K562 (cell line): Measurements from ENCODE around the gene SH3PXD2B. TPM values are rescaled to one million over a fixed set of nuclear protein-coding genes. Genes with fewer than 3 reads are reported as not detected.

Experiments used
- ATAC-seq: fragments of 200-7000 bp; cut with Tn5 transposase; 3 replicates; pipeline ENCODE4 v1.9.1; 2020; ENCODE audit warnings: moderate library complexity
- BruUV-seq: library from RNA; stranded (reverse); fragments of 400-500 nt; replicated peaks from 2 replicates; lab custom pipeline; 2021; lab: Mats Ljungman, UMichigan
- CTCF ChIA-PET: fragments of 300-600 bp; formaldehyde crosslinking; extraction: SDS; loops from one replicate; lab custom pipeline; 2021; ENCODE audit warnings: low intra/inter-chr PET ratio; lab: Yijun Ruan, JAX
- POLR2A ChIA-PET: fragments of 300-600, 350-650 bp; sonication (Branson Sonifier 250); formaldehyde crosslinking; extraction: SDS; loops from one replicate; lab custom pipeline; 2021; ENCODE audit warnings: antibody characterized with exemption, inconsistent platforms; lab: Yijun Ruan, JAX
- DNase-seq, 4 experiments: peaks; one replicate each; pipeline versions ENCODE4 v3.0.0 to v3.0.0-alpha.2; 2011 to 2018; ENCODE audit warnings: low spot score in 3 of 4, mixed read lengths in 3 of 4; ENCODE audit errors: extremely low read depth in 1 of 4
- FAIRE-seq: peaks from 2 replicates; lab custom pipeline; 2011; peaks lifted over from hg19 to GRCh38; lab: Jason Lieb, UNC
- H2AFZ ChIP-seq: 2 replicates; pipeline ENCODE4 v1.6.0; 2011; ENCODE audit warnings: low read depth, low read length, control low read depth, inconsistent platforms
- H3K27ac ChIP-seq: fragments of 200-600 bp; 3 replicates; pipeline ENCODE4 v1.8.0; 2011; ENCODE audit warnings: low read depth, mild to moderate bottlenecking, control low read depth, inconsistent platforms, low read length, moderate library complexity, mixed read lengths; ENCODE audit errors: extremely low read depth
- H3K27me3 ChIP-seq, 2 experiments: fragments of 300-600 bp in 1 of 2; 2 replicates in 1 of 2; 3 replicates in 1 of 2; pipeline versions ENCODE4 v1.6.0 to v1.8.0; 2011; ENCODE audit warnings: inconsistent platforms in 2 of 2, low read length in 2 of 2, mild to moderate bottlenecking in 1 of 2, mixed read lengths in 1 of 2, moderate library complexity in 1 of 2; ENCODE audit not compliant: control insufficient read depth in 2 of 2, insufficient read depth in 2 of 2
- H3K36me3 ChIP-seq: fragments of 300-600 bp; 3 replicates; pipeline ENCODE4 v1.8.0; 2011; ENCODE audit warnings: mild to moderate bottlenecking, low read length, inconsistent platforms; ENCODE audit not compliant: control insufficient read depth, insufficient read depth
- H3K4me1 ChIP-seq, 2 experiments: fragments of 200-600 bp in 1 of 2; replicated peaks in 1 of 2; 2 replicates in 1 of 2; 3 replicates in 1 of 2; pipeline versions ENCODE4 v1.5.1 to v1.8.0; 2011; ENCODE audit warnings: inconsistent platforms in 2 of 2, low read length in 2 of 2, mild to moderate bottlenecking in 1 of 2, mixed read lengths in 1 of 2, moderate library complexity in 1 of 2; ENCODE audit not compliant: control insufficient read depth in 2 of 2, insufficient read depth in 2 of 2
- H3K4me2 ChIP-seq: 2 replicates; pipeline ENCODE4 v1.6.1; 2011; ENCODE audit warnings: low read length, control low read depth, inconsistent platforms, mixed read lengths; ENCODE audit not compliant: insufficient read depth
- H3K4me3 ChIP-seq: fragments of 200-600 bp; sonication (generic), shearing (Covaris generic); 2 replicates; pipeline ENCODE4 v1.5.1; 2016; ENCODE audit warnings: control low read depth, inconsistent platforms
- H3K79me2 ChIP-seq: fragments of 200-600 bp; 3 replicates; pipeline ENCODE4 v1.8.0; 2011; ENCODE audit warnings: low read length, inconsistent platforms; ENCODE audit not compliant: control insufficient read depth, insufficient read depth
- H3K9ac ChIP-seq, 2 experiments: 2 replicates each; pipeline versions ENCODE4 v1.6.0 to v1.6.1; 2011; ENCODE audit warnings: low read depth in 2 of 2, low read length in 2 of 2, control low read depth in 1 of 2, inconsistent platforms in 1 of 2, mild to moderate bottlenecking in 1 of 2, mixed read lengths in 1 of 2; ENCODE audit not compliant: insufficient read depth in 1 of 2
- H3K9me1 ChIP-seq: one replicate; pipeline ENCODE4 v1.6.0; 2011; ENCODE audit warnings: inconsistent platforms, mild to moderate bottlenecking, low read length, moderate library complexity; ENCODE audit not compliant: control insufficient read depth, insufficient read depth
- H3K9me3 ChIP-seq: replicated peaks from 2 replicates; pipeline ENCODE4 v1.5.1; 2011; ENCODE audit warnings: low read depth, low read length, inconsistent platforms; ENCODE audit not compliant: control insufficient read depth, insufficient read depth
- H4K20me1 ChIP-seq: replicated peaks from 2 replicates; pipeline ENCODE4 v1.6.1; 2011; ENCODE audit warnings: low read length, inconsistent platforms, mixed read lengths; ENCODE audit not compliant: control insufficient read depth, insufficient read depth
- BRF2 ChIP-seq: IDR thresholded peaks from 3 replicates; pipeline ENCODE4 v1.6.1; 2011; ENCODE audit warnings: borderline replicate concordance, mild to moderate bottlenecking; ENCODE audit not compliant: insufficient read length, insufficient read depth
- CGGBP1 ChIP-seq: fragments of 250-450 bp; sonication (Bioruptor Pico); IDR thresholded peaks from 2 replicates; pipeline ENCODE4 v1.9.0; 2021; ENCODE audit warnings: mild to moderate bottlenecking
- FOXK2 ChIP-seq, 2 experiments: fragments of 450-650 bp; IDR thresholded peaks in 1 of 2; conservative IDR thresholded peaks in 1 of 2; 2 replicates each; pipeline ENCODE4 v1.6.1; 2016; ENCODE audit warnings: low read depth in 2 of 2, mild to moderate bottlenecking in 1 of 2
- FOXP1 ChIP-seq: sonication (generic); formaldehyde crosslinking; IDR thresholded peaks from 2 replicates; pipeline ENCODE4 v1.8.0; 2022; ENCODE audit warnings: mild to moderate bottlenecking, missing genetic modification reagents
- HSF4 ChIP-seq: fragments of 250-450 bp; sonication (Bioruptor Pico); IDR thresholded peaks from 2 replicates; pipeline ENCODE4 v2.1.2; 2022; ENCODE audit warnings: mild to moderate bottlenecking, moderate library complexity, borderline replicate concordance
- MXI1 ChIP-seq: IDR thresholded peaks from 2 replicates; pipeline ENCODE4 v1.6.1; 2011; ENCODE audit warnings: low read depth, mild to moderate bottlenecking, improper control_type of control experiment, low read length
- ZBTB40 ChIP-seq, 2 experiments: fragments of 450-650 bp in 1 of 2; sonication (generic) in 1 of 2; formaldehyde crosslinking in 1 of 2; IDR thresholded peaks; 2 replicates each; pipeline versions ENCODE4 v1.7.1 to v1.9.0; 2016 to 2022; ENCODE audit warnings: inconsistent platforms in 1 of 2, mild to moderate bottlenecking in 1 of 2, missing genetic modification reagents in 1 of 2
- ZNF764 ChIP-seq: fragments of 250-450 bp; sonication (Bioruptor Pico); IDR thresholded peaks from 2 replicates; pipeline ENCODE4 v1.4.0; 2020; ENCODE audit warnings: low read depth, mild to moderate bottlenecking, moderate library complexity
- WGBS: fragments of 100-300 bp; shearing (Covaris generic); methylation state at CpG from one replicate; pipeline ENCODE4 v1.1.6; 2016; ENCODE audit warnings: low coverage, mixed read lengths; ENCODE audit not compliant: insufficient coverage; ENCODE audit errors: missing lambda C conversion rate; 5-methylcytosine and 5-hydroxymethylcytosine counted together
- in situ Hi-C: fragments of 300-500 bp; cut with MboI; formaldehyde crosslinking; loops from 4 replicates; pipeline ENCODE4 v1.15.0; 2018; ENCODE audit warnings: inconsistent platforms, mixed read lengths
- intact Hi-C: fragments of 100-400 bp; cut with micrococcal nuclease; formaldehyde crosslinking; loops from 2 replicates; pipeline ENCODE4 v1.14.2; 2022
- polyA plus RNA-seq, 8 experiments: library from polyadenylated mRNA; depleted of rRNA in 4 of 8; stranded (reverse) in 5 of 8; unstranded in 3 of 8; fragments of >200 nt; fragmentation: Nextera tagmentation in 2 of 8; fragmentation: Illumina TruSeq in 1 of 8; extraction: Ambion mirVana in 2 of 8; extraction: Trizol in 1 of 8; gene quantifications; 2 replicates each; pipeline versions ENCODE4 v1.2.1 to v1.2.3, GENCODE V29; 2011 to 2014; ENCODE audit warnings: inconsistent platforms in 1 of 8, missing spikeins in 1 of 8
- total RNA-seq, 7 experiments: library from RNA; depleted of rRNA in 6 of 7; stranded (reverse); fragments of >200 nt in 6 of 7; fragmentation: Illumina TruSeq in 2 of 7; extraction: Trizol in 2 of 7; gene quantifications; 2 replicates each; pipeline versions ENCODE4 v1.2.1 to v1.2.3, GENCODE V29; 2011 to 2021; ENCODE audit warnings: low replicate concordance in 1 of 7

Gene SH3PXD2B
- total and polyA plus RNA-seq, 9 of the 15 experiments (the other 6 are each of a cell fraction or from before 2014, with no cell fraction given) = 0.04 to 0.66 (median 0.19) TPM

- in situ Hi-C loops = no loop called here
- Histone ChIP-seq H3K36me3 (no peaks in the 10 kb centered on the region), H3K9me1 (no peaks in the 10 kb centered on the region), H3K9me3 (0 out of 2 replicates have a peak, but pooled peaks cover 3% of the 10 kb centered on the region), H3K79me2 (no peaks in the 10 kb centered on the region), H4K20me1 (peaks cover 6% of the 10 kb centered on the region; the same call in 1 of the 2 replicates), H2AFZ (no peak overlapping the region), H3K27me3 (peaks cover 0 to 13% of the 10 kb centered on the region in 2 experiments; a peak in 2 of 5 replicates), H3K9ac (no peak overlapping the region), H3K4me2 (no peak overlapping the region), H3K4me3 (no peak overlapping the region), H3K4me1 (no peaks in the 10 kb centered on the region), H3K27ac (no peak overlapping the region)
- ChIA-PET CTCF (no interaction called here), POLR2A (no interaction called here)
- no TSS peak for BruUV-seq
- no peak for DNase-seq
- no peak for ATAC-seq
- intact Hi-C loops = loop anchor here (5.0 kb wide), 1 partner anchor 266 kb away; no protein-coding TSS in a partner anchor
- WGBS = 4% methylated on average over 6 of the region's 6 CpGs
- FAIRE-seq = no peak
- TF ChIP-seq MXI1 (no peak), FOXK2 (conservative IDR thresholded peaks at IDR 0.05 in 1 of 2, IDR thresholded peaks at IDR 0.05 in 1 of 2; ENCODE audit: low read depth in 2 of 2) (no peak), CGGBP1 (CRISPR knock-in tag) (no peak), FOXP1 (CRISPR knock-in tag) (no peak), BRF2 (no peak), HSF4 (CRISPR knock-in tag) (no peak), ZNF764 (CRISPR knock-in tag) (no peak), ZBTB40 (IDR thresholded peaks at IDR 0.05) (no peak), ZBTB40 (CRISPR knock-in tag; IDR thresholded peaks at IDR 0.05) (no peak)
These were observed 80.6 kb downstream of the SH3PXD2B start for GRCh38 chr5:172373680-172374079.
